ENCODE results near the gene MOCS2.
A peak's percentile ranks its signal among the peaks of the same experiment; 100 is the strongest.
"Not testable (repeated sequence)": the region's sequence is repeated elsewhere in the genome, so short reads cannot be mapped to it uniquely, and the experiment has no call there.

MOCS2 gene

GRCh38 chr5:53109443-53110127 is at the start of gene MOCS2:
Gene MOCS2, minus strand, starts transcription at chr5:53109757. Its CDS starts 2,583 bp downstream, at chr5:53107174.
- DNase-seq: peak; percentile 89

- DNase-seq: no peak
Measured at GRCh38 chr5:53151713-53152458, 42.3 kb upstream of the MOCS2 start.

- no peak for DNase-seq
Measured at GRCh38 chr5:53133020-53133419, 23.5 kb upstream of the MOCS2 start.

GRCh38 chr5:53130266-53130665 is 20.7 kb upstream of the MOCS2 start:
- no peak for DNase-seq

GRCh38 chr5:53128481-53128880 is 18.9 kb upstream of the MOCS2 start:
- DNase-seq: no peak

- no peak for DNase-seq
Measured at GRCh38 chr5:53127107-53127506, 17.6 kb upstream of the MOCS2 start.

GRCh38 chr5:53126521-53126920 is 17.0 kb upstream of the MOCS2 start:
- DNase-seq: no peak

- peak; percentile 31 for DNase-seq
Measured at GRCh38 chr5:53123702-53124101, 14.1 kb upstream of the MOCS2 start.

- no peak for DNase-seq
Measured at GRCh38 chr5:53120165-53120564, 10.6 kb upstream of the MOCS2 start.

GRCh38 chr5:53118879-53119278 is 9.3 kb upstream of the MOCS2 start:
- no peak for DNase-seq

GRCh38 chr5:53116597-53116996 is 7.0 kb upstream of the MOCS2 start:
- no peak for DNase-seq

GRCh38 chr5:53114988-53115387 is 5.4 kb upstream of the MOCS2 start:
- no peak for DNase-seq

- no peak for DNase-seq
Measured at GRCh38 chr5:53113947-53114346, 4.4 kb upstream of the MOCS2 start.

- no peak for DNase-seq
Measured at GRCh38 chr5:53112909-53113308, 3.4 kb upstream of the MOCS2 start.

GRCh38 chr5:53112307-53112706 is 2.8 kb upstream of the MOCS2 start:
- not testable (repeated sequence) for DNase-seq

- no peak for DNase-seq
Measured at GRCh38 chr5:53111139-53111538, 1.6 kb upstream of the MOCS2 start.

GRCh38 chr5:53110156-53110555 is 599 bp upstream of the MOCS2 start:
- DNase-seq: no peak

- DNase-seq: peak; percentile 7
Measured at GRCh38 chr5:53109056-53109442, 508 bp downstream of the MOCS2 start.

GRCh38 chr5:53105611-53106300 is 3.8 kb downstream of the MOCS2 start:
- no peak for DNase-seq

GRCh38 chr5:53100606-53101005 is 9.0 kb downstream of the MOCS2 start:
- DNase-seq: no peak

- no peak for DNase-seq
Measured at GRCh38 chr5:53099546-53099945, 10.0 kb downstream of the MOCS2 start.

GRCh38 chr5:53095931-53096525 is 13.5 kb downstream of the MOCS2 start:
- peak; percentile 34 for DNase-seq

- no peak for DNase-seq
Measured at GRCh38 chr5:53095217-53095616, 14.3 kb downstream of the MOCS2 start.

- no peak for DNase-seq
Measured at GRCh38 chr5:53092242-53092641, 17.3 kb downstream of the MOCS2 start.
